Upper lobe of left lung (tissue), 4 donors: ENCODE results near the gene TEX19.
"Not testable (repeated sequence)": the region's sequence is repeated elsewhere in the genome, so short reads cannot be mapped to it uniquely, and the experiment has no call there.

Experiments
- CTCF ChIP-seq, 6 experiments: fragments of 450-650 bp in 4 of 6; fragments of 200-600 bp in 2 of 6; sonication (generic) in 2 of 6; IDR thresholded peaks; one replicate each; pipeline ENCODE4 v1.5.1; 2016 to 2019; ENCODE audit warnings: antibody characterized with exemption in 6 of 6
- EP300 ChIP-seq, 4 donors: sonication (generic); formaldehyde crosslinking; IDR thresholded peaks; one replicate each; pipeline ENCODE4 v1.5.1; 2017; ENCODE audit warnings: antibody characterized with exemption in 4 of 4, control low read depth in 2 of 4
- POLR2A ChIP-seq, 4 donors: fragments of 450-650 bp; IDR thresholded peaks; one replicate each; pipeline ENCODE4 v1.5.1; 2016 to 2017; ENCODE audit warnings: antibody characterized with exemption in 4 of 4, mild to moderate bottlenecking in 2 of 4
- POLR2AphosphoS5 ChIP-seq, 2 donors: sonication (generic); formaldehyde crosslinking; IDR thresholded peaks; one replicate each; pipeline ENCODE4 v1.5.1; 2017; ENCODE audit warnings: antibody characterized with exemption in 2 of 2

- TF ChIP-seq CTCF, EP300, POLR2A, POLR2AphosphoS5 (IDR thresholded peaks at IDR 0.05): not testable (repeated sequence)
Measured at GRCh38 chr17:82347994-82348393, 11.1 kb upstream of the TEX19 start.
